Superior temporal gyrus (tissue), 1 donor: Measurements from ENCODE around the gene VPS39.
"Not testable (repeated sequence)": the region's sequence is repeated elsewhere in the genome, so short reads cannot be mapped to it uniquely, and the experiment has no call there.

ENCODE experiments used
- DNase-seq: peaks from one replicate; pipeline ENCODE4 v3.0.0-alpha.2; 2016; ENCODE audit errors: extremely low spot score

The VPS39 gene, protein sequence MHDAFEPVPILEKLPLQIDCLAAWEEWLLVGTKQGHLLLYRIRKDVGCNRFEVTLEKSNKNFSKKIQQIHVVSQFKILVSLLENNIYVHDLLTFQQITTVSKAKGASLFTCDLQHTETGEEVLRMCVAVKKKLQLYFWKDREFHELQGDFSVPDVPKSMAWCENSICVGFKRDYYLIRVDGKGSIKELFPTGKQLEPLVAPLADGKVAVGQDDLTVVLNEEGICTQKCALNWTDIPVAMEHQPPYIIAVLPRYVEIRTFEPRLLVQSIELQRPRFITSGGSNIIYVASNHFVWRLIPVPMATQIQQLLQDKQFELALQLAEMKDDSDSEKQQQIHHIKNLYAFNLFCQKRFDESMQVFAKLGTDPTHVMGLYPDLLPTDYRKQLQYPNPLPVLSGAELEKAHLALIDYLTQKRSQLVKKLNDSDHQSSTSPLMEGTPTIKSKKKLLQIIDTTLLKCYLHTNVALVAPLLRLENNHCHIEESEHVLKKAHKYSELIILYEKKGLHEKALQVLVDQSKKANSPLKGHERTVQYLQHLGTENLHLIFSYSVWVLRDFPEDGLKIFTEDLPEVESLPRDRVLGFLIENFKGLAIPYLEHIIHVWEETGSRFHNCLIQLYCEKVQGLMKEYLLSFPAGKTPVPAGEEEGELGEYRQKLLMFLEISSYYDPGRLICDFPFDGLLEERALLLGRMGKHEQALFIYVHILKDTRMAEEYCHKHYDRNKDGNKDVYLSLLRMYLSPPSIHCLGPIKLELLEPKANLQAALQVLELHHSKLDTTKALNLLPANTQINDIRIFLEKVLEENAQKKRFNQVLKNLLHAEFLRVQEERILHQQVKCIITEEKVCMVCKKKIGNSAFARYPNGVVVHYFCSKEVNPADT

DNA sequence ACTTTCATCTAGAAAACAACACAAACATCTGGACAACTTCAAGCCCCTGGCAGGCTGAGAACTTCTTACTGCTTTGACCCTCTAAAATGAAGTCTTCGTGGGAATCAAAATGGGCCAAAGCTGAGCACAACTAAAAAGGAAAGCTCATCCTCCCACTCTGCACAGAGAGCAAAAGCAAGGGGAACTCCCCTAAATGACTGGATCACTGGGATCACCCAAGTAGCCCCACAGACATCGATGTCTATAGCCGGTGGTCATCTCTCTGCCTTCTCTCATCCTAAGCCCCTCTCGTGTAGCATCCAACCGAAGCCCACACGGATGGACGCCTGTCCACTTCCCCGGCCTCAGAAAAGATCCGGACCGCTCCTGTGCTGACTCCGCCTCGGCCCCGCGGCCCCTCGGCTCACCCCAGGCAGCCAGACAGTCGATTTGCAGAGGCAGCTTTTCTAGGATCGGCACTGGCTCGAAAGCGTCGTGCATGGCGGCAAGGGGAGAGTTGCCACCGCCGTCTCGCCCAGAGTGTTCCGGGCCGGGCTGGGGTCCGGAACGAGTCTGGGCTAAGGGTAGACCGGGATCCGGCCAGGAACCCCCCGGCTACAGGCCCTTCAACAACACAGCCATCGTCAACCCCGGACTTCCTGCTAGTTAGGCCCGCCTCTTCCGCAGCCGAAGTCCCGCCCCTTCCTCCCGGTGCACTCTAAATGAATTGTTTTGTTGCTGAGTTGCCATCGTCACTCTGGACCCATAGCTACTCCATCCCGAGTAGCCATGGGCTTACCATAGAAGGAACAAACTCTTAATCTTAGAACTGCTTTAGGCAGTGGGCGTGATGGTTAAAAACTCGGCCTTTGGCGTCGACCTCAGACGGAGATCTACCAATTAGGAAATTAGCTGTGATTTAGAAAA, at the start of gene VPS39:
Gene VPS39, minus strand, starts transcription at position 631 of the 906 bp plus-strand sequence. Its CDS starts 151 bp downstream, at position 480.
- peak; percentile 92 for DNase-seq

DNA sequence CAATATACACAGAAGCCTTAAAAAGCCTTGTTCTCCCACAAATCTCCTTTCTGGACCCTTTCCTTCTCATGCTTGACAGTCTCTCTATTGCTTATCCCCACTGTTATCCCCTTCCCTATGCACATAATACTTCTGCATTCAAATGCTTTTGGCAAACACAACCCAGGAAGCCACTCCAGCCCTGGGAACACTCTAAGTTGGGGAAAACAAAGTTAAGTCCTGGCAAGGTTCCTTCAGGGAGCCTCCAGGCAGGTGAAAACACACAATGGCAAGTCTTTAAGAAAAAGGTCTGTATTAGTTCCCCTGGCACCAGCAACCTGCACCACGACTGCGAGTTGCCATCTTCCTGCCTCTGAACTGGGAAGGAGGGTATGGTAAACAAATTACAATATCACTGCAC, 45.2 kb upstream of the VPS39 start:
- DNase-seq, result no peak

DNA sequence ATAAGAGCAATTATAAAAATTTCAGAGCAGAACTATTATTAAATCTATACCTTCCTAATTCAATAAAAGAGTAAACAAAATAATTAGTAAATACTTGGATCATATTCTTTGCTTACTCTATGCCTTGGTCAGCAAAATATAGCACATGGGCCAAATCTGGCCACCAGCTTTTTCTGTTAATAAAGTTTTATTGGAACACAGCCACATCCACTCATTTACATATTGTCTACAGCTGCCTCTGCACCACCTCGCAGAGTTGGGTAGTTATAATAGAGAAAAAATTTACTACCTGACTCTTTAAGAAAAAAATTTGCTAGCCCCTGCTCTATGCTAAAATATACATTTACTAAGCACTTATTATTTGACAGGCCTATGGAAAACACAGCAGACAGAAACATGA, 32.7 kb upstream of the VPS39 start:
- no peak for DNase-seq

DNA sequence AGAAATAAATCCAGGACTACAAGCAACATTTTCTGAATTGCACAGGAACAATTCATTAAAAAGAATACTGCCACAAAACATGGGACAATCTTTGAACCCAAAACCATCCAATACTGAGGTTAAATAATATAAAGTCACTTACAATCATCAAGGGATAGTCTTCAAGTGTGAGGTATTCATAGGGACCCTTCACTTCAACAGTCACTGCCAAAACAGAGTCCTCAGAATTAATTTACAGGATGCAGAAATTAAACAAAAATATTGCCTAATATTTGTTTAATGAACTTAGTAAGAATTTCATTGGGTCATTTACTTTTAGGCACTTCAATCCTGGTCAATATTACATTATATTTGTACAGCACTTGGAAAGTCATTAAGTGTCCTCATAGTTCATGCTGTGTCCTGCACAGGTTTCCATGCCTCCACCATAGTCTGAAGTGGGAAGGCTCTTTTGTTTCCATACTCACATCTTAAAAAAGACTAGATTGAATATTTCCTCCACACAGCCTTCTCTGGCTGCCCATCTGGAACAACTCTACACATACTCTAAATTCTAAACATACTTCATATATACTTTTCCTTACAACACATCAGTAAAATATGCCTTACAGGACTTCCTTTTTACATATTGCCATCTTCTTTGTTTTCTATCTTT, 31.6 kb upstream of the VPS39 start:
- no peak for DNase-seq

DNA sequence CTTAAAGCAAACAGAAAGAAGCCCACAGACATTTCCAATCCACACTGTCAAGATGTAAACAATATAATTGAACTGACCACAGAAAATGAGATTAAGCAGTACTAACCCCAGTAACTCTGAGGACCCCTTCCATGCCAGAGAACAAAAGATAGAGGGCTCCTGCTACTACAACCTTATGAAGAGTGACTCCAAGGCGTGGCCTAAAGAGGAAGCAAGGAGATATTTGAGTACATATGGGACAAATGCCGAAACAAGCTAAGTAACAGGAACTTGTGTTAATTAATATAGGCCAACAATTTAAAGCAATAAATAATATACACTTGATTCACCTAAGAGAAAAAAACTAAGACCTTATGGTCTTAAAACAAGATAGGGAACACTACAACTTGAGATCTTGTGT, 25.0 kb upstream of the VPS39 start:
- DNase-seq, result no peak

- no peak for DNase-seq
These were observed 24.5 kb upstream of the VPS39 start for GRCh38 chr15:42232606-42233005.

DNA sequence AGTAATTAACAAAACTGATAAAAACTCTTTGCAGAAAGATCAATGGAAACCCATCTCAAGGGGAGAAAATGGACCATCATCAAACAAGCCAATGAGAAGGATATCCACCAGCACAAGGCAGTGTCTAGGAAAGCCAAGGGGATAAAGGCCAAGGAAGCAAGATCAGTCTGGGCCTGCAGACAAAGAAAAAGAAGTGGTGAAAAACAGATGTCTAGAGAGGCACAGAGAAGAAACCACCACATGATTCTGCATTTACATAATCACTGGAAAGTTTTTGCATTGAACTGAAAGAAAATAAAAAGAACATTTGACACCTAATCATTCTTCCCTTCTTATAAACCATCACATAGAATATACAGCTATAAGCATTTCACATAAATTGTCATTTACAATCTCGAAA, 23.0 kb upstream of the VPS39 start:
- no peak for DNase-seq

GRCh38 chr15:42228981-42229380, 20.9 kb upstream of the VPS39 start:
- DNase-seq, result not testable (repeated sequence)

GRCh38 chr15:42228036-42228435, 19.9 kb upstream of the VPS39 start:
- DNase-seq, result no peak

GRCh38 chr15:42226648-42227047, 18.5 kb upstream of the VPS39 start:
- DNase-seq, result peak; percentile 80

DNA sequence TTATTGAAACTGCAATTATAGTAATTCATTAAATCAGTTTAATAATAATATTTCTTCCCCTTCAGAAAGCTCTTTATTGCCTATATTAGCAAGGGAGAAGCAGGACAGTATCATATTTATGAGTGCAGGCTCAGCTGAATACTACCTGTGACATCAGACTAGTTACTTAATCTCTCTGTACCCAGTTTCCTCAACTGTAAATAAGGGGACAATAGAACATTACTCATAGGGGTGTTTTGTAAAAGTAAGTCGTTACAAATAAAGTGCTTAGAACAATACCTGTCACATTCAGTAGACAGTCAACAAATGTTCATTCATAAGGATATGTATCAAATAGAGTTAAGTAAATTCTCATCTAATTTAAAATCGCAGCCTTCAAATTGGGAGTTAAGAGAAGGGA, 12.1 kb upstream of the VPS39 start:
- DNase-seq, result no peak

DNA sequence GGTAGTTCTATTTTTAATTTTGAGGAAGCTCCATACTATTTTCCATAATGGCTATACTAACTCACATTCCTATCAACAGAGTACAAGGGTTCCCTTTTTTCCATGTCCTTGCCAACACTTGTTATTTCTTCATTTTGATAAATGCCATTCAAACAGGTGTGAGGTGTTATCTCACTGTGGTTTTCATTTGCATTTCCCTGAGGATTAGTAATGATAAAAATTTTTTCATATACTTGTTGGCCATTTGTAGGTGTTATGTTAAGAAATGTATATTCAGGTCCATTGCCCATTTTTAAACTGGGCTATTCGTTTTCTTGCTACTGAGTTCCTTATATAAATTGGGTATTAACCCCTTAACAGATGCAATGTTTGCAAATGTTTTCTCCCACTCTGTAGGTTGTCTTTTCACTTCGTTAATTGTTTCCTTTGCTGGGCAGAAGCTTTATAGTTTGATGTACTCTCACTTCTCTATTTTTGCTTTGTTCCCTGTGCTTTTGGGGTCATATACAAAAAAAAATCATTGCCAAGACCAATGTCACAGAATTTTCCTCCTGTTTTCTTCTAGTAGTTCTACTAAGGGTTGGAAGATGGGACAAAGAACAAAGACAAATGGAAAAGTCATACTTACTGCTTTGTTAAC, 11.0 kb upstream of the VPS39 start:
- DNase-seq, result no peak

DNA sequence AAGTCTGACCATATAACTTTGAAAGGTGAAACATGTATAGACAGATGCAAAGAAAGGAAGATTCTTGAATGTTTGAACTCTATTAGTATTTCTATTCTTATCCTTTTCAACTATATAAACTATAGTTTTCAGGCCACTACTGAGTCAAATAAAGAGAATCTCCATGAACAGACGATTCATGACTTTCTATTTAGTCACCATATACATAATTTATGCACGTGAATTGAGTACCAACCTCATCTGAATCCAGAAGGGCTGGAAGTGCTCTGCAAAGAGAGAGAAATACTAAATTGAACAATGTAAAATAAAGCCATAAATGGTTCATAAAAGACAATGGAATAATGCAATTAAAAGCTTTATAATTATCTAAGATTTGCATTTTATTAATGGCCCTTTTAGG, 9.5 kb upstream of the VPS39 start:
- DNase-seq, result no peak

DNA sequence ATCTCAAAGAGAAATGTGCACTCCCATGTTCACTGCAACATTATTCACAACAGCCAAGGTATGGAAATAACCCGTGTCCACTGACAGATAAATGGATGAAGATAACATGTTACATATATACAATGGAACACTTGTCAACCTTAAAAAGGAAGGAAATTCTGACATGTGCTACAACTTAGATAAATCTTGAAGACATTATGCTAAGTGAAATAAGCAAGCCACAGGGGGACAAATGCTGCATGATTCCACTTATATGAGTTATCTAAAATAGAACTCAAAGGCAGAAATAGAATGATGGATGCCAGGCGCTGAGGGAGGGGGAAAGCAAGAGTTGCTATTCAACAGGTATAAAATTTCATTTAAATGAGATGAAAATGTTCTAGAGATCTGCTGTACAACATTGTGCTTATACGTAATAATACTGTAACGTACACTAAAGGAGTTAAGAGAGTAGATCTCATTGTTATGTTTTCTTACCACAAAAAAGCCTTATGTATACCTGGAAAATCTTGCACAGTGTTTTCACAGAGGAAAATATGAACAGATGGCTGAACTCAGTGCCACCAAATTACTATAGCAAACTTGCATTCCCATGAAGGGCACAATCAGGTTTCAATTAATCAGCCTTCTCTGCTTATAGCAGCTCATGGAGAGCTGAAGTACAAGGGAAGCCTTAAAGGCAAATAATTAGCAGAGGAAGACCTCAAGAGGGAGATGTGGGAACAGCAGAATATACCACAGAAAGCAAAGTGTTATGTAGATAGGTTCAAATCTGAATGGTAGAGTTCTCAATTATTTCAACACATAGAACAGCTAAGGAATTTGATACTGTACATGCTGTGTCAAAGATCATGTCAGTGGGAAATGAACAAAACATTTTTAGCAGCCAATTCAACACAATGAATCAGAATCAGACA, 8.1 kb upstream of the VPS39 start:
- DNase-seq, result no peak

DNA sequence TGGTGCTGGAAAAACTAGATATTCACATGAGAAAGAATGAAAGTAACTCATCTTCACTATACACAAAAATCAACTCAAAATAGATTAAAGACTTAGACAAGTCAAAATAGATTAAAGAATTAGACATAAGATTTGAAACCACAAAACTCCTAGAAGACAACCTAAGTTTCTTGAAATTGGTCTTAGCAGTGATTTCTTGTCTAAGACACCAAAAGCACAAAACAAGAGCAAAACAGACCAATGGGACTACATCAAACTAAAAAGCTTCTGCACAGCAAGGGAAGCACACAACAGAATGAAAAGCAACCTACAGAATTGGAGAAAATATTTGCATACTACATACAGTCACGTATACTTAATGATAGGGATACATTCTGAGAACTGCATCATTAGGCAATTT, 6.5 kb upstream of the VPS39 start:
- DNase-seq, result no peak

DNA sequence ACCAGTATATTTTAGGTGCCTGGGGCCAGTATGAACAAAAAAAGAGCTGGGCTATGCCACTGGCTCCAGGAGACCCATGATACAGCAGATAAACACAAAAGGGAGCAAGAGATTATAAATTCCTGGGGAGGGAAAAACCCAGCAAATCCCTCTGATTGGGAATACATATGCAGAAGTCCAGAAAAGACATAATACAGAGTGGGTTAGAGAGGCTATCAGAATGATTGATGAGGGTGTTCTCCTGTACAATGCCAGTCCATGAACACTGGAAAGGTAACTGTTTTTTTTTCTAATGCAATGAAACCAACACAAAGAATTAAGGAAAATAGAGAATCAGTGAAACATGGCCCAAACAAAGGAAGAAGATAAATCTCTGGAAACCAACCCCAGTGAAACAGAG, 5.4 kb upstream of the VPS39 start:
- no peak for DNase-seq

GRCh38 chr15:42210696-42211095, 2.6 kb upstream of the VPS39 start:
- DNase-seq, result no peak

DNA sequence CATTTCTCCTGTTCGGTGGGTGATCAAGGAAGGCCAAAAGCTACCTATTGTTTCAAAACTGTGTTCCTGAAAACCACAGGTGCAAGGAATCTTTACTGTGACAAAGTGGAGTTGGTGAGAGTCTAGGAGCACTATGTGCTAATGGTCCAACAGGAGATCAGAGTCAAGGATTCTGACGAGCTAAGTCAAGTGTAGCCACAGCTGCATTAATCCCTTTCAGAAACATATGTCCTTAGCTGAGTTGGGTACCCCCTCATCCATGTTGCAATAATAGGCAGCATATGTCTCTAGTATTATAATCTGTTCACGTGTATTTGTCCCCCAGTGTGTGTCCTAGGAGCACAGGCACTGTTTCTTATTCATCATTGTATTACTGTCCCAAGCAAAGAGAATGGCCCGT, 1.7 kb downstream of the VPS39 start:
- DNase-seq, result no peak

- DNase-seq, result no peak
These were observed 4.2 kb downstream of the VPS39 start for GRCh38 chr15:42203891-42204290.

GRCh38 chr15:42202653-42203052, 5.5 kb downstream of the VPS39 start:
- no peak for DNase-seq
